Measurements from ENCODE around the gene PHOX2A. TPM values are rescaled to one million over a fixed set of nuclear protein-coding genes. Genes with fewer than 3 reads are reported as not detected.

PHOX2A gene
- total and polyA plus RNA-seq, 2 donors = 0.05 to 0.11 TPM

DNA sequence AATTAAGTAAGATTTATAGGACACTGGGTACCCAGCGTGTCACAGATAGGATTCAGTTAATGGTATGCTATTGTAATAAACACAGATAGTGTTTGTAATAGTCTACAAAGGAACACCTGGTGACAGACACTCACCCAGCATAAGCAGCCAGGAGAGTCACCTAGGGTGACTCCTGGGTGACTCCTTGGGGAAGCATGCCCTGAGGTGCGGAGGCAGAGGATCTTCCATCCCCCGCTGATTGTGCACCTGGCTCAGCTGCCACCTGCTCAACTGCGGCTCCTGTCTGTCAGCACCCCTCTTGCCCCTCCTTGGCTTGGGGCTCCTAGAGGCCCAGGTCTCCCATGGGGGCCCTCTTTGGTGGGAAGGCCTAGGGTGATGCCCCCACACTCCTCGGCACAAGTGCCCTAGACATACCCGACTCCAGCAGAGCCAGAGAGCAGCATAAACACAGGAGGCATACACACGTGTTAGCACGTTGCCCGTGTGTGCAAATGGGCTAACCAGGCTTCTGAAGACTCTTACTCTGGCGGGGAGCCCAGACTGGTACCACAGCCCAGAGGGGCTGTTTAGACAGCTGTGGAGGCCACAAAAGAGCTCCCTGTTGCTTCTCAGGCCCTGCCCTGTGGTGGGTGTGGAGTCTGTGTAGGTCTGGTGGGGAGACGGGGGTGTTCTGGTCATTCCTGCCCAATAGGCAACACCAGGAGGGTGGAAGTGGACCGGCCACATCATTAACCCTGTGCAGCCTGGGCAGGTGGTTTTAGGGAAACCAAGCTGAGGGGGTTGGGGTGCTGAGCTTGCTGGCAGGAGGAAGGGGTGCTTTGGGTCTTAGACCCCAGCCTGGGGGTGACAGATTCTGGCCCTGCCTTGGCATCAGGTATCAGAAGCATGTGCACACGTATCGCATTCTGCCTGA is 16.4 kb downstream of the PHOX2A start:
- peak in 2 of 9 donors; percentile 8 to 34 for DNase-seq (ENCODE audit: low read depth in 6 of 9, low spot score in 9 of 9)
- Histone ChIP-seq H3K27me3 (ENCODE audit: control insufficient read depth in 2 of 2, insufficient read depth in 1 of 2, low read length in 1 of 2) (no peaks in the 10 kb centered on the region), H3K4me3 (ENCODE audit: low read length in 2 of 2) (no peak overlapping the region), H3K9me3 (ENCODE audit: control insufficient read depth in 2 of 2, insufficient read depth in 1 of 2, low read length in 1 of 2) (no peaks in the 10 kb centered on the region), H3K36me3 (ENCODE audit: control insufficient read depth in 2 of 2, insufficient read depth in 2 of 2, low read length in 1 of 2) (peaks cover 47 to 48% of the 10 kb centered on the region in 2 donors), H3K27ac (ENCODE audit: low read depth in 1 of 2, low read length in 1 of 2) (peak overlapping the region in 1 of 2 donors; percentile 1), H3K4me1 (ENCODE audit: control insufficient read depth in 2 of 2, insufficient read depth in 2 of 2, low read length in 2 of 2) (peaks cover 13 to 33% of the 10 kb centered on the region in 2 donors)
- 84% methylated on average over 14 of the region's 14 CpGs for WGBS

DNA sequence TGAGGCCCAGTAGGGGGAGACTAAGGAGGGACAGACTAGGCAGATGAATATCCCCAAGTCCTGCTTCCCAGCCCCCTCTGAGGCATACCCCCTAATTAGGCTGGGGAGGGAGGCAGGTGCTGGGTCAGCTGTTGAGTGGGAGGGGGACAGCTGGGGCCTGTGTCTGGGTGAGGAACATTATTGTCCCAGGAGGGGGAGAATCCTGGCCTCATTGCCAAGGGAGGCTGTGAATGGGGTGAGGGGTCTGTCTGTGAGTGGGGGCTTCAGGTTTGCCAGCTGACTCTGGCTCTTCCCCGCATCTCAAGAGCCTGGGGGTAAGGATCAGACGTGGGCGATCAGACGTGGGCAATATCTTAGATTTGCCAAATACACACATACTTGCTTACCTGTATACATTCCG is 17.3 kb downstream of the PHOX2A start:
- H3K4me1 ChIP-seq (ENCODE audit: control insufficient read depth in 2 of 2, insufficient read depth in 2 of 2, low read length in 2 of 2) = peaks cover 16 to 40% of the 10 kb centered on the region in 2 donors
- no peaks in the 10 kb centered on the region for H3K27me3 ChIP-seq (ENCODE audit: control insufficient read depth in 2 of 2, insufficient read depth in 1 of 2, low read length in 1 of 2)
- no peak overlapping the region for H3K27ac ChIP-seq (ENCODE audit: low read depth in 1 of 2, low read length in 1 of 2)
- H3K9me3 ChIP-seq (ENCODE audit: control insufficient read depth in 2 of 2, insufficient read depth in 1 of 2, low read length in 1 of 2) = no peaks in the 10 kb centered on the region
- DNase-seq (ENCODE audit: low read depth in 6 of 9, low spot score in 9 of 9) = no peak
- no peak overlapping the region for H3K4me3 ChIP-seq (ENCODE audit: low read length in 2 of 2)
- H3K36me3 ChIP-seq (ENCODE audit: control insufficient read depth in 2 of 2, insufficient read depth in 2 of 2, low read length in 1 of 2) = peaks cover 38 to 39% of the 10 kb centered on the region in 2 donors
- 97% methylated on average over 5 of the region's 5 CpGs for WGBS

DNA sequence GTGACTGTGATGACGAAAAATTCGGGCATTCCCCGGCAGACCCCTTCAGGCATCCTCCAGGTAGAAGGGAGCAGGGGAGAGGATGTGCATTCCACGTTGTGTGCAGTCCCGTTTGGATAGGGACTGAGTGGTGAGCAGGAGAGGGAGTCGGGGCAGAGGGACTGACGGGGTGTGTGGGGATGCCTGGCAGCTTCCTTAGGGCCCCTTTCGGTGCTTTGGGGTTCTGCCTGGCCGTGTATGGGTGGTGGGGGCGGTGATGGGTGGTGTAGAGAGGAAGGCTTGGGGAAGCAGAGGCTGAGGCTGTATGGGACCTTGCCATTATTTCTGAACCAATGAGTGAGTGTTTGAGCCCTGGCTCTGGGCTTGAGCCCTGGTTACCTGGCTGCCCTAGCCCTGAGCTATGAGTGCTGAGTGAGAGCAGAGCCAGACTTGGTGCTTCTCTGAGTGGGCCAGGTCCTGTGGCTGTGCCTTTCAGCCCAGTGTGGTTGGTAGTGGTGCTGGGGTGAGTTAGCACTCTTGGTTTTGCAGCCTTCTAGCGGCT is 18.5 kb downstream of the PHOX2A start:
- peaks cover 16 to 40% of the 10 kb centered on the region in 2 donors for H3K4me1 ChIP-seq (ENCODE audit: control insufficient read depth in 2 of 2, insufficient read depth in 2 of 2, low read length in 2 of 2)
- H3K9me3 ChIP-seq (ENCODE audit: control insufficient read depth in 2 of 2, insufficient read depth in 1 of 2, low read length in 1 of 2) = no peaks in the 10 kb centered on the region

DNA sequence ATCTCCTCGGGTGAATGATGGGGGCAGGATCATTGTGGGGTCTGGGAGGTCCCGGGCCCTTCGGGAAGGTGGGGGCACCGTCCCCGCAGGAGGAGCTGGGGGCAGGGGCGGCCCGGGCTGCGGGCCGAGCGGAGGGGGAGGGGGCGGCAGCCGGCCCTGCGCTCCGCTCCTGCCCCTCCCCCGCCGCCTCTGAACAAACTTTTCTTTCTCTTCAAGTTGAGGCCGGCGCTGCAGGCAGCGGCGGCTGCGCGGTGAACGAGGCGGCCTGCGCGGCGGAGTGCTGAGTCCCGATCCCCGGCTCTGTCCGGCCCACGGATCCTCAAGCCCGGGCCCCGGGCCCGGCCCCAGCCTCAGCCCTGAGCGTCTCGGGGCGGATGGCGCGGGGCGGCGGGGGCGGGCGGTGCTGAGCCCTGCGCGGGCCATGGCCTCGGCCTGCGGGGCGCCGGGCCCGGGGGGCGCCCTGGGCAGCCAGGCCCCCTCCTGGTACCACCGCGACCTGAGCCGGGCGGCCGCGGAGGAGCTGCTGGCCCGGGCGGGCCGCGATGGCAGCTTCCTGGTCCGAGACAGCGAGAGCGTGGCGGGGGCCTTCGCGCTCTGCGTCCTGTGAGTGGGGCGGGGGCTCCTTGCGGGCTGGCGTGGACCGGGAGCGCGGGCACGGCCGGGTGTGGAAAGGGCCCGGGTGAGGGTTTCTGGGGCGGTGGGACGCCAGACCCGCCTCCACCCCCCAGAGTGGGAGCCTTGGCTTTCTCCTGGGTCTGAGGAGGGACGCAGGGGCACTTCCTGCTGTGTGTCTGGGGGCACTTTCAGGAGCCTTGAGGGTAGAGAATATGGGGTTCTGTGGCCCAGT is 19.2 kb downstream of the PHOX2A start, which contains the start of gene INPPL1:
TSS of gene INPPL1 (plus strand) at position 204 of the 847 bp plus-strand sequence. CDS start at position 422, 218 bp downstream.
- peak within 1 kb of the TSS; percentile 70 to 87 for H3K27ac ChIP-seq (ENCODE audit: low read depth in 1 of 2, low read length in 1 of 2)
- H3K4me3 ChIP-seq (ENCODE audit: low read length in 2 of 2) = peak within 1 kb of the TSS; percentile 63 to 88
- DNase-seq (ENCODE audit: low read depth in 6 of 9, low spot score in 9 of 9) = peak in 3 of 9 donors; percentile 23 to 59 (median 42)
- H3K4me1 ChIP-seq (ENCODE audit: control insufficient read depth in 2 of 2, insufficient read depth in 2 of 2, low read length in 2 of 2) = peaks cover 16 to 40% of the 10 kb centered on the region in 2 donors
- 1% methylated on average over 81 of the region's 81 CpGs for WGBS
- H3K27me3 ChIP-seq (ENCODE audit: control insufficient read depth in 2 of 2, insufficient read depth in 1 of 2, low read length in 1 of 2) = no peaks in the 10 kb centered on the region
- H3K36me3 ChIP-seq (ENCODE audit: control insufficient read depth in 2 of 2, insufficient read depth in 2 of 2, low read length in 1 of 2) = peaks cover 20% of the 10 kb centered on the region in 2 donors
- no peaks in the 10 kb centered on the region for H3K9me3 ChIP-seq (ENCODE audit: control insufficient read depth in 2 of 2, insufficient read depth in 1 of 2, low read length in 1 of 2)

More for the DNA sequence above, 18.5 kb downstream of the PHOX2A start:
- DNase-seq (ENCODE audit: low read depth in 6 of 9, low spot score in 9 of 9) = peak in 2 of 9 donors; percentile 3 to 43
- Histone ChIP-seq H3K36me3 (ENCODE audit: control insufficient read depth in 2 of 2, insufficient read depth in 2 of 2, low read length in 1 of 2) (peaks cover 26 to 27% of the 10 kb centered on the region in 2 donors), H3K27me3 (ENCODE audit: control insufficient read depth in 2 of 2, insufficient read depth in 1 of 2, low read length in 1 of 2) (no peaks in the 10 kb centered on the region), H3K4me3 (ENCODE audit: low read length in 2 of 2) (peak overlapping the region; percentile 63 to 88), H3K27ac (ENCODE audit: low read depth in 1 of 2, low read length in 1 of 2) (peak overlapping the region; percentile 19 to 32)
- WGBS = 11% methylated on average over 11 of the region's 11 CpGs

DNA sequence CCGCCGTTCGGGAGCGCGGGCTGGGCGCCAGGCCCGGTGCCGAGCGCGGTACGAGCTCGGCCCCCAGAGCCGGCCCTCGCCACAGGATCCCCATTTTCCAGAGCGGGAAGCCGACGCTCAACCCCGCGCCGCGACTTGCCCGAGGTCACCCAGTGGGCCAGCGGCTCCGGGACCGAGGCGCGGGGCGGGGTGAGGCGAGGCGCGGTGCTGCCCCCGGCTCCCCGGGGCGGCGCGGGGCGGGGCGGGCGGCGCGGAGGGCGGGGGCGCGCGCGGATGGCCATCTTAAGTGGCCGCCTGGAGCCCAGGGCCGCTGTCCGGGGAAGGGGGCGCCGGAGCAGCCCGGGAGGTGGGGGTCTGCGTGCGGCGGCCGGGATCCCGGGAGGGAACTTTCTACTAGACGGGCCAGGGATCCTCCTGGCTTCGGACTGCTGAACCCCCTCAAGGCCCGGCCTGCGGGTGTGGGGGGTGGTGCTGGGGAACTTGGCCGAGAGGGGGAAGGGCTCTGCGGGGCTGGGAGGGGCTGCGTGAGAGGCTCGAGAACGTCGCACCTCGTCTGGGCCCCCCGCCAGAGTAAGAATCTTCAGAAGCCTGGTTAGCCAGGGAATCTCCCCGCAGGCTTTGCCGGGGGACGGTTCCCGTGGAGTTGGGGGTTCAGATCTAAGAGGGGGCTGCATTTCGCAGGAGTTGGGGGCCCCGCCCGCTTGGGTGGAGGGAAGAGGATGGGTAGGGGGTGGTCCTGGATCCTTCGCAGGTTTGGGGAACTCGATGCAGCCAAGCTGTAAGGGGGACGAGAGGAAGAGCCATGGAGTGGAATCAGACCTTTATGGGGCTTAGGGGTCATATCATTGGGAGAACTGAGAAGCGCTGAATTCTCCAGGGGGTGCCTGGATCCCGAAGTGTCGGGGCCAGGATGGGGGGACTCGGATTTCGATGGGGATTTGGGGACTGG is 20.1 kb downstream of the PHOX2A start:
- H3K27ac ChIP-seq (ENCODE audit: low read depth in 1 of 2, low read length in 1 of 2) = peak overlapping the region; percentile 70 to 87
- peak in 5 of 9 donors; percentile 28 to 70 (median 47) for DNase-seq (ENCODE audit: low read depth in 6 of 9, low spot score in 9 of 9)
- peaks cover 16 to 40% of the 10 kb centered on the region in 2 donors for H3K4me1 ChIP-seq (ENCODE audit: control insufficient read depth in 2 of 2, insufficient read depth in 2 of 2, low read length in 2 of 2)
- WGBS = under 1% methylated on average over 84 of the region's 84 CpGs
- peaks cover 11 to 12% of the 10 kb centered on the region in 2 donors for H3K36me3 ChIP-seq (ENCODE audit: control insufficient read depth in 2 of 2, insufficient read depth in 2 of 2, low read length in 1 of 2)
- peak overlapping the region; percentile 63 to 88 for H3K4me3 ChIP-seq (ENCODE audit: low read length in 2 of 2)
- no peaks in the 10 kb centered on the region for H3K9me3 ChIP-seq (ENCODE audit: control insufficient read depth in 2 of 2, insufficient read depth in 1 of 2, low read length in 1 of 2)
- no peaks in the 10 kb centered on the region for H3K27me3 ChIP-seq (ENCODE audit: control insufficient read depth in 2 of 2, insufficient read depth in 1 of 2, low read length in 1 of 2)

DNA sequence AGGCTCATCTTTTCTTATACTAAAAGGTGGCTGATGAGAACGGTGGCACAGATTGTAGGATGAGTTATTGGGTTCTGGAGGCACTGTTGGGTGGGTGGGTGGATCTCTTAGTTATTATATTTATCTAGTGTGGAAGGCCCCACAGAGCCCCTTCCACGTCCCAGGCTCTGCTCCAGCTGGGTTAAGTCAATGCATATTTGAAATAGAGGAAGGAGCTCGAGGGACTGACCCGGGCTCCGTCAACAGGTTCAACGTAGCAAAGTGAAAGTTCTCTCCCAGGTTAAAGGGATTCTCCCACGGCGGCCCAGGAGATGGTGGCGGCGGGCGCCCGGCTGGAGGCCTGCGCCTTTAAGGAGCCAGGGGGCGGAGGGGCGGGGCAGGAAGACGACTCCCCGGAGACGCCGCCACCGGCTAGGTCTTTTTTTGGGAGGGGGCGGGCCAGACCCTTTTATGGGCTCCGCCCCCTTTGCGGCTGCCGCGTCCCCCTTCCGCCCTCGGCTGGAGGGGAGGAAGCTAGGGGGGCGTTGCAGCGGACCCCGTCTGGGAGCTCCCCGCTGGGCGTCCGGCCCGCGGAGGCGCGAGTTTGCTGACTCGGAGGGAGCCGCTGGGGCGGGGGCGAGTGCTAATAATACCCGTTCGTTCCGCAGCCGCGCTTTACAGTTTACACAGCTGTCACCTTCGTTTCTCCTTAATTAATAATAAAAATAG is 20.9 kb downstream of the PHOX2A start:
- Histone ChIP-seq H3K4me1 (ENCODE audit: control insufficient read depth in 2 of 2, insufficient read depth in 2 of 2, low read length in 2 of 2) (peaks cover 16 to 39% of the 10 kb centered on the region in 2 donors), H3K27me3 (ENCODE audit: control insufficient read depth in 2 of 2, insufficient read depth in 1 of 2, low read length in 1 of 2) (no peaks in the 10 kb centered on the region), H3K4me3 (ENCODE audit: low read length in 2 of 2) (peak overlapping the region; percentile 63 to 88), H3K36me3 (ENCODE audit: control insufficient read depth in 2 of 2, insufficient read depth in 2 of 2, low read length in 1 of 2) (peaks cover 3 to 4% of the 10 kb centered on the region in 2 donors), H3K9me3 (ENCODE audit: control insufficient read depth in 2 of 2, insufficient read depth in 1 of 2, low read length in 1 of 2) (no peaks in the 10 kb centered on the region), H3K27ac (ENCODE audit: low read depth in 1 of 2, low read length in 1 of 2) (peak overlapping the region; percentile 66 to 87)
- WGBS = under 1% methylated on average over 47 of the region's 47 CpGs
- peak; percentile 71 to 98 (median 93) for DNase-seq (ENCODE audit: low read depth in 6 of 9, low spot score in 9 of 9)

DNA sequence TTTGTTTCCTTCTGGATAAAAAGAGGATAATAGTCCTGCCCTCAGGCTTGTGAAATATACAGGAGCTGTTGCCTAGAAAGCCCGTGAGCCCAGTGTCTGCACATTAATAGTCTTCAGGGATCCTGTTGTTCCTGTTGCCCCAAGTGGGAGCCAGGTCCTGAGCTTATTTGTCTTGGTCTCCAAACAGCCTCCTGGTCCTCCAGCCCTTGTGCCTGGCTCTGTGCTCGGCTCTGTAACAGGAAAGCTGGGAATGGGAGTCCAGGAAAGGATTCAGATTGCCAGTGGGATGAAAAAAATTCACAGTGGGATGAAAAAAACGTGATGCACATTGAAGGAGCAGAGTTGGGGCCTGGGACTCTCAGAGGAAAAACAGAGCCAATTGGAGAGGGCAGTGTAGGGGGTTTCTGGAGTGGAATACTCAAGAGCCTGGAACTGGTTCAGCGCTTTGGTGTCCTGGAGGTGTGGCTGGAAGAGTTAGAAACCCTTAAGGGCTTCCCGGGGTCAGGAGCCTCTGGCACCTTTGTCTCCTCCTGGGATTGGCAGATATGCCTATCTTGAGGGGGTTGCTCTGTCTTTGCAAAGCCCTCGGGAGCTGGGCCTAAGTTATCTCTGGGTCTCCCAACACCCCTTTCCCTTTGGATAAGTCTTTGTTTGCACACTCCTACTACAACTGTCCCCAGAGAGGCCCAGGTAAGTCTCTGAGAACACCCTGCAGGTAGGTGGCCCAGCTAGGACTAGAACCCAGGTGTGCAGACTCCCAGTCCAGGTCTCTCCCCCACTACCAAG is 21.7 kb downstream of the PHOX2A start:
- Histone ChIP-seq H3K4me1 (ENCODE audit: control insufficient read depth in 2 of 2, insufficient read depth in 2 of 2, low read length in 2 of 2) (peaks cover 14 to 36% of the 10 kb centered on the region in 2 donors), H3K9me3 (ENCODE audit: control insufficient read depth in 2 of 2, insufficient read depth in 1 of 2, low read length in 1 of 2) (no peaks in the 10 kb centered on the region), H3K27me3 (ENCODE audit: control insufficient read depth in 2 of 2, insufficient read depth in 1 of 2, low read length in 1 of 2) (no peaks in the 10 kb centered on the region), H3K36me3 (ENCODE audit: control insufficient read depth in 2 of 2, insufficient read depth in 2 of 2, low read length in 1 of 2) (no peaks in the 10 kb centered on the region), H3K4me3 (ENCODE audit: low read length in 2 of 2) (peak overlapping the region; percentile 63 to 88), H3K27ac (ENCODE audit: low read depth in 1 of 2, low read length in 1 of 2) (peak overlapping the region; percentile 39 to 85)
- no peak for DNase-seq (ENCODE audit: low read depth in 6 of 9, low spot score in 9 of 9)
- WGBS = 95% methylated on average over 6 of the region's 6 CpGs
